GM21423 (cell line): ENCODE results near the gene VIM.
A peak's percentile ranks its signal among the peaks of the same experiment; 100 is the strongest.

Experiments
- ATAC-seq: cut with Tn5 transposase; IDR thresholded peaks from one replicate; pipeline ENCODE4 v1.9.1; 2021; ENCODE audit warnings: mild to moderate bottlenecking, moderate library complexity; ENCODE audit not compliant: unreplicated experiment

Gene VIM

DNA sequence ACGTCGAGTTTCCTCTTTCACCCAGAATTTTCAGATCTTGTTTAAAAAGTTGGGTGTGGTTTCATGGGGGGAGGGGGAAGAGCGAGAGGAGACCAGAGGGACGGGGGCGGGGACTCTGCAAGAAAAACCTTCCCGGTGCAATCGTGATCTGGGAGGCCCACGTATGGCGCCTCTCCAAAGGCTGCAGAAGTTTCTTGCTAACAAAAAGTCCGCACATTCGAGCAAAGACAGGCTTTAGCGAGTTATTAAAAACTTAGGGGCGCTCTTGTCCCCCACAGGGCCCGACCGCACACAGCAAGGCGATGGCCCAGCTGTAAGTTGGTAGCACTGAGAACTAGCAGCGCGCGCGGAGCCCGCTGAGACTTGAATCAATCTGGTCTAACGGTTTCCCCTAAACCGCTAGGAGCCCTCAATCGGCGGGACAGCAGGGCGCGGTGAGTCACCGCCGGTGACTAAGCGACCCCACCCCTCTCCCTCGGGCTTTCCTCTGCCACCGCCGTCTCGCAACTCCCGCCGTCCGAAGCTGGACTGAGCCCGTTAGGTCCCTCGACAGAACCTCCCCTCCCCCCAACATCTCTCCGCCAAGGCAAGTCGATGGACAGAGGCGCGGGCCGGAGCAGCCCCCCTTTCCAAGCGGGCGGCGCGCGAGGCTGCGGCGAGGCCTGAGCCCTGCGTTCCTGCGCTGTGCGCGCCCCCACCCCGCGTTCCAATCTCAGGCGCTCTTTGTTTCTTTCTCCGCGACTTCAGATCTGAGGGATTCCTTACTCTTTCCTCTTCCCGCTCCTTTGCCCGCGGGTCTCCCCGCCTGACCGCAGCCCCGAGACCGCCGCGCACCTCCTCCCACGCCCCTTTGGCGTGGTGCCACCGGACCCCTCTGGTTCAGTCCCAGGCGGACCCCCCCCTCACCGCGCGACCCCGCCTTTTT, at the start of gene VIM:
Gene VIM, plus strand, starts transcription at position 151 of the 925 bp plus-strand sequence. CDS start 1,182 bp downstream, outside the sequence.
- peak; percentile 34 for ATAC-seq

DNA sequence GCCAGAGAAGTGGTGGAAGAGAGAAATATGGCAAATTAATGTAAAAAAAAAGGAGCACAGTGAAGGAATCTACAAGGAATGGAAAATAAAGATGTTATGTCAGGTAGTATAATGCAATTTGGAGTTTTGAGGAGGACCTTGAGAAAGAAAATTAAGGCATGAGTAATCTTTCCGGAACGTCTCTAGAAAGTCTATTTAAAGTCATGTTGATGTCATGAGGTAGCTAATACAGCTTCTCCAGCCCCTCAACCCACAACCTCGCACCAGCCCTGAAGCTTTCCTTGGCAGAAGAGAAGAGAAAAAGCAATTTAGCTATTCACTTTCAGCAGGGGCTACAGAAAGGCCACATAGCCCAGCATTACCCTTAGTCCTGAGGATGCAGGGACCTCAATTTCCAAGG, 49.0 kb upstream of the VIM start:
- ATAC-seq = no peak

DNA sequence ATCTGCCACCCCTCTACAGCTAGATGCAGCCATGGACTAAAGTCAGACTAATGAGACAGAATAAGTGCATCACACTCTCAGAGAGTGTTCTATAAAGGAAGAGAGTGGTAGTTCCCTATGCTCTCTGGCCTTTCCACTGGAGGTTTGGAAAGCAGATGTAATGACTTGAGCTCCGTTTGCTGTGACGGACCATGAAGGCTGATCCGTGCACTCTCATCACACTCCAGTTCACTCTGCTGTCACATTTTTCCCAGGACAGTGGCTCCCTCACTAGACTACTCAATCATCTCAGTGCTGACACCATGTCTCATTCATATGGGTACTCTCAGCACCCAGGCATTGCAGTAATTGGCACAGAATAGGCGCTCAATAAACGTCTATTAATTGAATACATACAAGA, 46.9 kb upstream of the VIM start:
- no peak for ATAC-seq

DNA sequence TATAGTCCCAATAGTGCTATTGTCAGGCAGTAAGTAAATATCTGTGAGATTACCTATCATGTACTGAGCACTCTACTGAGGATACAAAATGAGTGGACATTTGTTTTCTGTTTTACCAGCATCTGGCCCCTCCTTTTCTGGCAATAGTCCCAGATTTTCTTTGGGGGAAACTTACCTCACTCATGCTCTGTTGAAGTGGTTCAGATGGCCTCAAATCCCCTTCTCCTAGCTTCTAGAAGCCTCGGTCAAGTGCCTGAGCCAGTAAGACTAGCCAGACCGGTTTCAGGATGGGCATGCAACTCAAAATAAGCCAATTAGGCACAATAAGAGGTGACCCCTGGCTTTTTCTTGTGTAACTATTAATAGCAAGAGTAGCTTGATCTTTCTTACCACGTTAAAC, 46.3 kb upstream of the VIM start:
- ATAC-seq = no peak

DNA sequence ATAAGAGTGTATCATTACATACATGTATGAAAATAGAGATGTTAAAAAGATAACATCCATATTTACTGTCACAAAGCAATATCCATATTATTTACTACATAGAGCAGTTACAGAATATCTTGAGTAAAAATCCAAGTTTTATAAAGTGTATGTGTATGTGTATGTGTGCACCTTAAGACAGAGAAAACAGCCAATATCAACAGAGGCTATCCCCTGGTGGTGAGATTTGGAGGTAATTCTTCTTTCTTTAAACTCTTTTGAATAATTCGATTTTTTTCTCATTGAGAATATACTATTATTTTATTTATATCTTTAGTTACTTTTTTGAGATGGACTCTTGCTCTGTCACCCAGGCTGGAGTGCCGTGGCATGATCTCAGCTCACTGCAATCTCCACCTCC, 44.9 kb upstream of the VIM start:
- no peak for ATAC-seq

DNA sequence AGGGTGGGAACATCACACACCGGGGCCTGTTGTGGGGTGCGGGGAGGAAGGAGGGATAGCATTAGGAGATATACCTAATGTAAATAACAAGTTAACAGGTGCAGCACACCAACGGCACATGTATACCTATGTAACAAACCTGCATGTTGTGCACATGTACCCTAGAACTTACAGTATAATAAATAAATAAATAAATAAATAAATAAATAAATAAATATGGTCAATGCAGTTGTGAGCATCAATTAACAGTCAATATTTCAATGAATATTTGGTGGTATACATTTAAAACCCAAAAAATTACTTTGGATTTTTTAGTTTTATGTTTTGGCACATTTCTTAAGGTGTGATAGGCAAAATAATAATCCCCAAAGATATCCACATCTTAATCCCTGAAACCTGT, 42.2 kb upstream of the VIM start:
- no peak for ATAC-seq

DNA sequence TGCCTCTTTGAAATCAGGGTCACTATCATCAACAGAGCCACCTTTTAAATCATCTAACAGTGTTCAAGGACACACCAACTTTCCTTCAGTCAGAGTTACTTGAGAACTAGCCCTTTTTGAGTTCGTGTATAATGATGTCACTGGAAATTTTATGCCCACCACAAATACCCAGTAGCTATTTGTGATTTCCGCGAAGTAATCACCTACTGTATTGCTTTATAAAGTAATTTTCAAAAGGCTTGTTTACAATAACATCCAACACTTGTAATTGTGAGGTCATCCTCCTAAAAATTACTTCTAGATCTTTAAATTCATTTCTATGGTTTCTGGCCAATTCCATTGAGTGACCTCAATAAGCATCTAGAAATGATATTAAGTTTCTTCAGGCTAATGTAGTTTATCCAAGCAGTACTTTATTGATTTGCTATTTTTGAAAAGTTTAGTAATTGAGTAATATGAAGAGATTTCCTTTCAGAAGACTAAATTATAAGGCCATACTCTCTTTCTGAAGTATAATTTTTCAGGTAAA, 39.3 kb upstream of the VIM start:
- ATAC-seq = no peak

DNA sequence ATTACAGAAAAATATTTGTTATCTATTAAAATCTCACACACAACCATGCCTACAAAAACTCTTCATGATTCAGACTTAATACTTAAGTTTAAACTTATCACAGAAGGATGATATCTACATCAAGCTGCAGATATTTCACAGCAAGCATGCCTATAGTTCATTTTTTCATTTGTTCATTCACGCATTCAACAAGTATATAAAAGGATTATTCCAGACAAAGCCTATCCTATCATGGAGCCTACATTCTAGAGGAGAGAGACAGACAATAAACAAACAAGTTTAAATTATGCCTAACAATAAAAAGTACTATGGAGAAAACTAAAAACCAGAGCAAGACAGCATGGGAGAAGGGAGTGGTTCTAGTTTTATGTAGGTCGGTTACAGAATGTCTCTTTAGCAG, 37.4 kb upstream of the VIM start:
- no peak for ATAC-seq

DNA sequence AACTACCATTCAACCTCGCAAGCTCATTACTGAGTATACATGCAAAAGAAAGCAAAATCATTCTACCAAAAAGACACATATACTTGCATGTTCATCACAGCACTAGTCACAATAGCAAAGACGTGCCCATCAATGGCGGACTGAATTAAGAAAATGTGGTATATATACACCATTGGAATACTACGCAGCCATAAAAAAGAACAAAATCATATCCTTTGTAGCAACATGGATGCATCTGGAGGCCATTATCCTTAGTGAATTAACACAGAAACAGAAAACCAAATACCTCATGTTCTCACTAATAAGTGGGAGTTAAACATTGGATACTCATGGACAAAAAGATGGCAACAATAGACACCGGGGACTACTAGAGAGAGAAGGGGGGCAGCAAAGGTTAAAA, 33.0 kb upstream of the VIM start:
- ATAC-seq = no peak

DNA sequence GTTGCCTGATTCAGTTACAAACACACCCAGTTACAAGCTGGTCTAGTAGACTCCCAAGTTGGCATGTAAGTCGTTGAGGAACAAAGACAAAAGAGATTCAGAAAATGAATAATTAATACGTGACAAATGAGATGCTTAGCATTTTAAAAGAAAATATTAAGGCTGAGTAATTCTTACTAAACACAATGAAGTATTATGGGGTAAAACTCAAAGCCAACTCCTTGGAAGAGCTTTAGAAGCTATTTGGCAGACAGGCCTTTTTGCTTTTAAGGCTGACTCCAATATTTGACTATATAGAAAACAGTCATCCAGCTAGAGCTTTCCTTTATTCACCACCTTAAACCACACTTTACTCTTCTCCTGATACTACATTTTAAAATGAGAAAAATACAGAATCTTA, 32.0 kb upstream of the VIM start:
- no peak for ATAC-seq

DNA sequence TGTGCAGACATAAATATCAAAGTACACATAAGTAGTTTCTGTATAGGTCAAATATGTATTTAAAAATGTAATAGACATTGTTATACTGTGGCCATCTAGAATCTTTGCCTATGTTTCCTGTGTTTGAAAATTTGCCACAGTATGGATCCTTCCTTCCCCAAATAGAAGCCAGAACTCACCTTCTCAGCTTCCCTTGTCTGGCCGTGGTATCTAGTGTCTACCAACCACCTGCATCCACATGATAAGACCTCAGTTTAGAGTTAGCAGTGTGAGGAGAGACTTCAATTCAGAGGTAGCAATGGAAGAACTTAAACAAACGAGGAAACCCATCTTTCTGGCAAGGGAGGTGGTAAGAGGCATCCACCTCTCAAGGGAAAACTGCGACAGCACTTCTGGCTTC, 31.5 kb upstream of the VIM start:
- ATAC-seq = no peak

DNA sequence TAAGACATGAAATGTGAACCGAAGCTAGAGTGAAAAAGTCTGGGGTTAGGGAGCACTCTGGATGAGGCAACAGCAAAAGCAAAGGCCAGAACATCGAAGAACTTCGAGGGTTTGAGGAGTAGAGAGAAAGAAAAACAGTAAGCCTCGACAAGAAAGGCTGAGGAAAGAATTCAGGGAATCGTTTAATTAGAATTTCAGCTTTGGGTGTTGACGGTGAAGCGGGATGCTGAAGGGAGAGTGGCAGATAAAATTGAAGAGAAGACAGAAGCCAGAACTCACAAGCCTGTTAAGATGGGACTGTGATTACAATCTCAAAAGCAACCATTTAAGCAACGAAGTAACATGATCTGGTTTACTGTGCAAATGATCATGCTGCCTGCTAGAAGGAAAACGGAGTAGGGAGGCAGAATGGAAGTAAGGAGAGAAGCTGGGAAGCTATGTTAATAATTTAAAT, 28.7 kb upstream of the VIM start:
- ATAC-seq = no peak

DNA sequence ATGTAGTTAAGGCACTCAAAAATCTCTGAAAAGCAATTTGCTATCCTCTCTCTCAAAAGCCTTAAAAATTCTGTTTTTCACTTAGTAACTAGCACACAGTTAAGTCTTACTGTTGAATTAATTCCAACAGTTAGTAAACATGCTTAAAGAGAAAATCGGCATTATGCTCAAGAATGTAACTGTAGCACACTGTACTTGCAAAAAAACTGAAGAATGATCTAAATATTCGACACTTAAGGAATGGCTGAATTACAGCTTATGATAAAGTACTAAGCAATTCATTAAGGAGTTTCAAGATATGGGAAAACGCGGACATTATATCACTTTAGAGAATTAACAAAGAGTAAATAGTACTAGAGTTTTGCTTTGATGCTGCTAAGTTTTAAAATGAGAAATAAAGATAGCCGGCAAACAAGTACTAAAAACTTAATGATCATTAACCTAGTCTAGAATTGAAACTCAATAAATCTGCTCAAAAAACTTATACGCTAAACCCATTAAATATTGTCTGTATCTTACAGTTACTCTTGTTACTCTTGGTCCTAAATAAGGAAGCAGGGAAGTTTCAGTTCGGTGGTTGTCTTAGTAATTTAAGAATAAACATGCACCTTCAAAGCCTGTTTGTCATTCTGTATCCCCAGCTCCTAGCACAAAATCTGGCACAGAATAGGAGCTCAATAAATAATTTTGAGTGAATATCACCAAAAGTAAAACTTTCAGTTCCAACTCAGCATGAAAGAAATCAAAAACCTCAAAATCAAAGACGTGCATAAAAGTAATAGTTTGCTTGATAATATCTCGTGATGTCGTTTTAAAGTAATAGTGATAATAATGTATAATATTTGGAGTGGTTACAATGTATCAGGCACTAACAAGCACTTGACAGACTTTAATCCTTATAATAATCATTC, 27.8 kb upstream of the VIM start:
- ATAC-seq = no peak

DNA sequence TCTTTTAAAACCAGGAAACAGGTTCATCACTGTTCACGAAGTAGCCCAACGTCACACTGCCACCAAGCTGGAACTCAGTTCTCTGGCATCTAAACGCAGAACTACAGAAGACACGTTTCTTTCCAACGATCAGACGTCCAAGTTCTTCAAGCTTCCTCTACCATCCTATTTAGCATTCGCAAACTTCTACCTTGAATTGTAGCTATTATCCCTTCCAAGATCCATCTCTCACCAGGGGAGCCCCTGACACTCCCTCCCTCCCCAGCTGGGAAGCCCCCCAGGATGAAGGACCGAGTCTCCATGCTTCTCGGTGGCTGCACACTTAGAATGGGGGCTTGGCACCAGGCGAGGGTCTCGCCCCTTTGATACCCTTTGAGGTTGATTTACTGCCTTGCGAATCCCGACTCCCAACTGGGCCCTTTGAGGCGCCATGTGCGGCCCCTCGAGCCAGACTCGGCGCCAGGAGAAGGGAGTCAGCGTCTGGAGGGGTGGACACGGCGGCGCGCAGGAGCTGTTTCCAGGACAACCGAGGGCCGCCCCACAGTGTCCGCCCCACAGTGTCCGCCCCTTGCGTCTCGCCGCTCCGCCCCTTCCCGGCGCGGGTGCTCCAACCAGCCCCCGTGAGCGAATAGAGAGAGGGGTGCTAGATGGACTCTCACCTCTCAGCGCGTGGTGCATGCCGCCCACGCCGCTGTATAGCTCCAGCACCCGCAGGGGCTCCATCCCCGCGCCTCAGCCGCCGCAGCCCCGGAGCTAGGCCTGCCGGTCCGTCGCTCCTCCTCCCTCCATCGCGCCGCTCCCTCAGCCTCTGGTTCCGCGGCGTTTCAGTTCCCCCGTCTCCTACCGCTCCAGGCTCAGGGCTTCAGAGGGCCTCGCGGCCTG, 26.9 kb upstream of the VIM start, which contains the start of gene TRDMT1:
Gene TRDMT1, minus strand, starts transcription at position 761 of the 882 bp plus-strand sequence. Its CDS starts 38 bp downstream, at position 723.
- peak; percentile 90 for ATAC-seq

DNA sequence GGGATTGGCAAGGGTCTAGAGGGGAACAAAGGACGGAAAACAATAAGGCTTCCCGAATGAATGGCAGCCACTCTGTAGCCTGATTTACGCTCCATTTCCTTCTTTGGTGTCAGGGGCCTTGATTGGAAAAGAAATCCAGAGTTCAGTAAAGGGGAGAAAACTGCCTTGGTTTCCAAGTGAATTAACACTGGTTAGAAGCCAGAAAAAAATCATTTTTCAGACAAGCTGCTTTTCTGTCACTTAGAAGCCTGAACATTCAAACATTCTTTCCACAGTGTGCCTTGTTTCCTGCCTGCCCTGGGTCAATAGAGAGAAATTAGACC, 26.3 kb upstream of the VIM start:
- no peak for ATAC-seq

DNA sequence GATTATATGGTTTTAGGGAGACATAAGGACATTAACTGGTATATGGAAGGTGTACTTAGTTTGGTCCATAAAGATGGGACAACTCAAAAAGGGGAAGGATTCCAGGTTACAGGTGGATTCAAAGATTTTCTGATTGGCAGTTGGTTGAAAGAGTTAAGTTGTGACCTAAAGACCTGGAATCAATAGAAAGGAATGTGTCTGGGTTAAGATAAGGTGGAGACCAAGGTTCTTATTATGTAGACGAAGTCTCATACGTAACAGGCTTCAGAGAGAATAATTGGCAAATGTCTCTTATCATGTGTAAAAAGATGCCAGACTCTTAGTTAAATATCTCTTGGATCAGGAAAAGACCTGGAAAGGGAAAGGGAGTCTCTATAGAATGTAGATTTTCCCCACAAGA, 25.5 kb upstream of the VIM start:
- no peak for ATAC-seq

DNA sequence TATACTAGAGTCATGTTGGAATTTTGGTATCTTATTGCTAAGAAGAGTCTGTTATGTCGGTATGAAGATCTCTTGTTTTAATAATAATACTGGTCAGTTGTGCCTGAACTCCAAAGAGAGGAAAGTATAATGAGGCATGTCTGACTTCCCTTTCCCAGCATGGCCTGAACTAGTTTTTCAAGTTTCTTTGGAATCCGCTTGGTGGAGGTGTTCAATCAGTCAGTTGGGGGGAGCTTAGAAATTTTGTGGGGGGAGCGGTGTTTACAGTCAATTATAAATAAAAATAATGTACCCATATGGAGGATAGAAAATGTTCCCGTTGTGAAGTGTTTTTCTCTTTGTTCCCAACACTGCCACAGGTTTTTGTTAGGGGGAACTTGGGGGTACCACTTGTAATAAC, 25.0 kb upstream of the VIM start:
- ATAC-seq = no peak

DNA sequence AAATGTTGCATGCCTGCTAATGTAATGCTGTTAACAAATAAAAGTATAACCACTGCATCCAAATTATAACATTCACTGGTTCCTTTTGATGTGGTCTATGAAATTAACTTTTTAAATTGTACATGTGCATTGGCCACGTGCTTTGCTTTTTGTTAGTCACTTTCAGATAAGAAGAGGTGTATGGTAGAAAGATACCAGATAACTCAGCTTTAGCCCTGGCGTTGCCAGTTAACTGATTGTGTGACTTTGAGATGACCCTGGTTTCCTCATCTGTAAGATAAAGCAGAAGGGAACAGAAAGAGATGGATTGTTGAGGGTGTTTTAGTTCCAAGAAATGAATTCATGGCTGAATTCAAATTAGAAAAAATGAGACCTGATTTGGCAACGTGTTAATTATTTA, 24.6 kb upstream of the VIM start:
- no peak for ATAC-seq

DNA sequence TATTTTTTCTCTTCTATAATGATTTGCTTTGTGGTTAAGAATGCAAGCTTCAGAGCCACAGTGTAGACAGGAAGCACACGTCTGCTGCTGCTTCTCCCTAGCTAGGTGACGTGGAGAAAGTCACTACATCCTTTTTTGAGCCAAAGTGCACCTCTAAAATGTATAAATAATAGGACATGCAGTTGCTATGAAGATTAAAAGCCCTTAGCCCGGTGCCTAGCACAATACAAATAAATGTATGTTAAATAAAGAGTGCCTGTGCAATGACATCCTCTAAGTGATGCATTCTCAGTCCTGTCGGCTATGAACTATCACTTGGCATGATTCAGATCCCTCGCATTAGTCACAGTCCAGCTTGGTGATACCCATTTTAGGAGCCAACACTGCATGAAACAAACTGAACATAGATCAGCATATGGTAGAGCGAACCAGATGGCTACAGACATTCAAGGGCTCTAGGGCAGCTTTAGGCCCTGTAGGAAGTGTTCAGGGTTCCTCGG, 21.8 kb upstream of the VIM start:
- peak; percentile 64 for ATAC-seq

DNA sequence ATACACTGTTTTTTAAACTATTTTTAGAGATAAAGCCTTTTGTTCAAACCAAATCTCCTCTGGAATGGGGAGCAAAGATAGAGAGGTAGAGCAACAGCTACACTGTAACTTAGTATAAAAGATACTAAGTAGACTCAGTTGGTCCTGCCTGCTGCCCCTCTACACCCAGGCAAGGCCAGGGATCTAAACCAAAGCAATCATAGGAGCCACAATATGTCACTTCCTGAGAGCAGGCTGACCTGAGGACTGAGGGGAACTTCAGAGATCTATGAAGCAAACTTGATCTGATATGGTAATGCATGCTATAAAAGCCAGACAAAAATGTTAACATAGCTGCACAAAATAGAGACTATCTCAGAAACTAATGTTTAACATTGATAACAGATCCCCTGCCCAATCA, 19.6 kb upstream of the VIM start:
- ATAC-seq = no peak
